ENCODE data around the gene DHRS2.

GRCh38 chr14:23600806-23601205 lies 35.4 kb upstream of the DHRS2 start:
- TF ChIP-seq POLR2A (IDR thresholded peaks at IDR 0.05) (no peak), POLR2AphosphoS5 (IDR thresholded peaks at IDR 0.05) (no peak)
